K562 (cell line): Measurements from ENCODE around the gene CMIP. TPM values are rescaled to one million over a fixed set of nuclear protein-coding genes. Genes with fewer than 3 reads are reported as not detected.

Source experiments
- ATF3 ChIP-seq, 2 experiments: fragments of 450-650 bp in 1 of 2; sonication (generic) in 1 of 2; formaldehyde crosslinking in 1 of 2; IDR thresholded peaks in 1 of 2; conservative IDR thresholded peaks in 1 of 2; 2 replicates each; pipeline versions ENCODE4 v1.6.1 to v1.8.1; 2016 to 2023; ENCODE audit warnings: mild to moderate bottlenecking in 2 of 2, moderate library complexity in 2 of 2, inconsistent platforms in 1 of 2, missing genetic modification reagents in 1 of 2
- CEBPG ChIP-seq, 3 experiments: fragments of 200-800 bp in 1 of 3; sonication (Bioruptor generic) in 1 of 3; sonication (generic) in 1 of 3; formaldehyde crosslinking in 1 of 3; IDR thresholded peaks in 2 of 3; conservative IDR thresholded peaks in 1 of 3; 2 replicates each; pipeline versions ENCODE4 v1.6.1 to v1.8.0; 2016 to 2022; ENCODE audit warnings: missing compliant biosample characterization in 2 of 3, missing genetic modification characterization in 2 of 3, mild to moderate bottlenecking in 1 of 3, missing genetic modification reagents in 1 of 3
- DLX4 ChIP-seq: fragments of 250-450 bp; sonication (Bioruptor Pico); IDR thresholded peaks from 2 replicates; pipeline ENCODE4 v1.6.1; 2021; ENCODE audit warnings: mild to moderate bottlenecking
- EP400 ChIP-seq: fragments of 450-650 bp; IDR thresholded peaks from 2 replicates; pipeline ENCODE4 v1.6.1; 2017; ENCODE audit warnings: antibody characterized with exemption, mild to moderate bottlenecking, moderate library complexity
- ETS1 ChIP-seq: conservative IDR thresholded peaks from 2 replicates; pipeline ENCODE4 v1.6.1; 2011; ENCODE audit warnings: low read depth, mild to moderate bottlenecking, low read length; ENCODE audit not compliant: control insufficient read depth
- PHF20 ChIP-seq: fragments of 450-650 bp; IDR thresholded peaks from 2 replicates; pipeline ENCODE4 v1.6.1; 2018; ENCODE audit not compliant: partially characterized antibody
- POLR2B ChIP-seq: fragments of 450-650 bp; IDR thresholded peaks from 2 replicates; pipeline ENCODE4 v1.6.1; 2018; ENCODE audit warnings: low read depth; ENCODE audit not compliant: partially characterized antibody
- POLR2G ChIP-seq: fragments of 200-400 bp; formaldehyde crosslinking; IDR thresholded peaks from 2 replicates; pipeline ENCODE4 v1.6.1; 2017; ENCODE audit warnings: low read depth, mild to moderate bottlenecking, antibody characterized with exemption, low read length, moderate library complexity
- RNF2 ChIP-seq: sonication (generic); IDR thresholded peaks from 2 replicates; pipeline ENCODE4 v1.6.1; 2016
- SAP30 ChIP-seq: fragments of 200-600 bp; sonication (generic); IDR thresholded peaks from 2 replicates; pipeline ENCODE4 v1.6.1; 2012; ENCODE audit warnings: borderline replicate concordance, low read depth, mild to moderate bottlenecking, moderate library complexity, low read length, control low read depth, inconsistent platforms; ENCODE audit not compliant: insufficient read depth, poor library complexity, severe bottlenecking
- SMAD2 ChIP-seq: fragments of 150-350 bp; IDR thresholded peaks from 2 replicates; pipeline ENCODE4 v1.6.1; 2014; ENCODE audit warnings: low read depth, mild to moderate bottlenecking, low read length
- SMARCC2 ChIP-seq: fragments of 450-650 bp; IDR thresholded peaks from 2 replicates; pipeline ENCODE4 v1.6.1; 2017; ENCODE audit warnings: antibody characterized with exemption, moderate library complexity, mild to moderate bottlenecking, low read depth
- SPI1 ChIP-seq: IDR thresholded peaks from 2 replicates; pipeline ENCODE4 v1.6.1; 2011; ENCODE audit warnings: low read depth, low read length, control low read depth, borderline replicate concordance
- TAL1 ChIP-seq: fragments of 450-650 bp; IDR thresholded peaks from 2 replicates; pipeline ENCODE4 v1.6.1; 2016; ENCODE audit warnings: mild to moderate bottlenecking
- TCF7 ChIP-seq: sonication (generic); IDR thresholded peaks from 2 replicates; pipeline ENCODE4 v1.6.1; 2016; ENCODE audit warnings: antibody characterized with exemption, borderline replicate concordance
- TEAD2 ChIP-seq: fragments of 450-650 bp; IDR thresholded peaks from 2 replicates; pipeline ENCODE4 v1.6.1; 2016; ENCODE audit warnings: missing genetic modification characterization, control low read depth, missing compliant biosample characterization
- TSC22D4 ChIP-seq: fragments of 450-650 bp; IDR thresholded peaks from 2 replicates; pipeline ENCODE4 v1.6.1; 2016; ENCODE audit warnings: missing genetic modification characterization, missing biosample characterization, control low read depth
- USF1 ChIP-seq: sonication (generic); formaldehyde crosslinking; IDR thresholded peaks from 2 replicates; pipeline ENCODE4 v1.9.0; 2022; ENCODE audit warnings: mild to moderate bottlenecking, missing genetic modification reagents
- ZFP1 ChIP-seq: fragments of 450-650 bp; formaldehyde crosslinking; IDR thresholded peaks from 2 replicates; pipeline ENCODE4 v1.4.0; 2020; ENCODE audit warnings: mild to moderate bottlenecking, mixed read lengths
- ZNF124 ChIP-seq: sonication (generic); formaldehyde crosslinking; IDR thresholded peaks from 2 replicates; pipeline ENCODE4 v1.8.1; 2022; ENCODE audit warnings: missing genetic modification reagents
- ZNF133 ChIP-seq: fragments of 250-450 bp; sonication (Bioruptor Pico); IDR thresholded peaks from 2 replicates; pipeline ENCODE4 v1.4.0; 2020; ENCODE audit warnings: mild to moderate bottlenecking
- ZNF507 ChIP-seq: conservative IDR thresholded peaks from 2 replicates; pipeline ENCODE4 v1.6.1; 2017; ENCODE audit warnings: missing genetic modification characterization, missing compliant biosample characterization
- ZNF780A ChIP-seq: fragments of 250-450 bp; sonication (Bioruptor Pico); IDR thresholded peaks from 2 replicates; pipeline ENCODE4 v1.5.0; 2021; ENCODE audit warnings: mild to moderate bottlenecking
- ZNF785 ChIP-seq: fragments of 250-450 bp; sonication (Bioruptor Pico); IDR thresholded peaks from 2 replicates; pipeline ENCODE4 v1.4.0; 2020; ENCODE audit warnings: mild to moderate bottlenecking
- ZZZ3 ChIP-seq: fragments of 450-650 bp; IDR thresholded peaks from 2 replicates; pipeline ENCODE4 v1.6.1; 2016; ENCODE audit warnings: antibody characterized with exemption, mild to moderate bottlenecking, moderate library complexity
- polyA plus RNA-seq, 8 experiments: library from polyadenylated mRNA; depleted of rRNA in 4 of 8; stranded (reverse) in 5 of 8; unstranded in 3 of 8; fragments of >200 nt; fragmentation: Nextera tagmentation in 2 of 8; fragmentation: Illumina TruSeq in 1 of 8; extraction: Ambion mirVana in 2 of 8; extraction: Trizol in 1 of 8; gene quantifications; 2 replicates each; pipeline versions ENCODE4 v1.2.1 to v1.2.3, GENCODE V29; 2011 to 2014; ENCODE audit warnings: inconsistent platforms in 1 of 8, missing spikeins in 1 of 8
- total RNA-seq, 7 experiments: library from RNA; depleted of rRNA in 6 of 7; stranded (reverse); fragments of >200 nt in 6 of 7; fragmentation: Illumina TruSeq in 2 of 7; extraction: Trizol in 2 of 7; gene quantifications; 2 replicates each; pipeline versions ENCODE4 v1.2.1 to v1.2.3, GENCODE V29; 2011 to 2021; ENCODE audit warnings: low replicate concordance in 1 of 7

The CMIP gene
- total and polyA plus RNA-seq, 9 of the 15 experiments (the other 6 are each of a cell fraction or from before 2014, with no cell fraction given) = 0.94 to 82.5 (median 10.3) TPM

- TF ChIP-seq SMARCC2 (no peak; the same call in 1 of the 2 replicates), ZNF507 (no peak), POLR2G (no peak), SPI1 (peak; percentile 93), TAL1 (no peak), TSC22D4 (no peak), RNF2 (peak; percentile 92; the same call in 1 of the 2 replicates), PHF20 (no peak), ATF3 (IDR thresholded peaks at IDR 0.05) (no peak), ATF3 (CRISPR knock-in tag; conservative IDR thresholded peaks at IDR 0.05) (no peak), TCF7 (no peak), ZNF124 (CRISPR knock-in tag) (no peak), USF1 (CRISPR knock-in tag) (no peak), SMAD2 (no peak), ZNF133 (CRISPR knock-in tag) (no peak), ZZZ3 (no peak), CEBPG (CRISPR knock-in tag; IDR thresholded peaks at IDR 0.05) (no peak), CEBPG (tag; conservative IDR thresholded peaks at IDR 0.05 in 1 of 2, IDR thresholded peaks at IDR 0.05 in 1 of 2) (no peak; a peak in 1 of 4 replicates), TEAD2 (no peak), ZNF780A (no peak), DLX4 (CRISPR knock-in tag) (no peak), SAP30 (no peak), POLR2B (no peak), EP400 (no peak), ZNF785 (CRISPR knock-in tag) (no peak), ETS1 (no peak), ZFP1 (CRISPR knock-in tag) (no peak)
Measured at GRCh38 chr16:81469710-81470535, 25.3 kb downstream of the CMIP start (continued).
